ENCODE measurements around the gene PROK2.

Gene PROK2

GRCh38 chr3:71742621-71743020, 42.3 kb downstream of the PROK2 start:
- DNase-seq (ENCODE audit: low read depth, low spot score) = no peak

GRCh38 chr3:71734881-71735280, 50.1 kb downstream of the PROK2 start:
- DNase-seq (ENCODE audit: low read depth, low spot score) = no peak

- DNase-seq (ENCODE audit: low read depth, low spot score) = no peak
Observed at GRCh38 chr3:71733319-71733718, 51.6 kb downstream of the PROK2 start.

GRCh38 chr3:71732637-71733036, 52.3 kb downstream of the PROK2 start:
- DNase-seq (ENCODE audit: low read depth, low spot score) = no peak

GRCh38 chr3:71728632-71729342, 56.2 kb downstream of the PROK2 start:
- peak; percentile 78 for DNase-seq (ENCODE audit: low read depth, low spot score)

- DNase-seq (ENCODE audit: low read depth, low spot score) = no peak
Observed at GRCh38 chr3:71726146-71726545, 58.8 kb downstream of the PROK2 start.

GRCh38 chr3:71725271-71725991, 59.5 kb downstream of the PROK2 start, which contains the start of gene EIF4E3:
TSS of gene EIF4E3 (minus strand) at chr3:71725402. CDS start at chr3:71725367, 35 bp downstream.
- peak; percentile 47 for DNase-seq (ENCODE audit: low read depth, low spot score)

- DNase-seq (ENCODE audit: low read depth, low spot score) = peak; percentile 33
Observed at GRCh38 chr3:71724584-71725270, 60.2 kb downstream of the PROK2 start.

- DNase-seq (ENCODE audit: low read depth, low spot score) = no peak
Observed at GRCh38 chr3:71724171-71724453, 60.8 kb downstream of the PROK2 start.

- DNase-seq (ENCODE audit: low read depth, low spot score) = no peak
Observed at GRCh38 chr3:71723452-71724170, 61.3 kb downstream of the PROK2 start.

GRCh38 chr3:71722693-71723092, 62.3 kb downstream of the PROK2 start:
- DNase-seq (ENCODE audit: low read depth, low spot score) = no peak

Data from ELF-1 (cell line).